Keratinocyte (primary cell): ENCODE measurements around the gene SMPD3. TPM values are rescaled to one million over a fixed set of nuclear protein-coding genes. Genes with fewer than 3 reads are reported as not detected.
A peak's percentile ranks its signal among the peaks of the same experiment; 100 is the strongest.

Experiments used
- DNase-seq: peaks from one replicate; pipeline ENCODE4 v3.0.0-alpha.2; 2011; ENCODE audit warnings: low read depth, missing footprints, low spot score
- FAIRE-seq: peaks from 2 replicates; lab custom pipeline; 2011; peaks lifted over from hg19 to GRCh38; lab: Jason Lieb, UNC
- H2AFZ ChIP-seq: 2 replicates; pipeline ENCODE4 v1.6.0; 2012; ENCODE audit warnings: low read length, control low read depth, inconsistent platforms; ENCODE audit not compliant: control insufficient read depth
- H3K27ac ChIP-seq: 2 replicates; pipeline ENCODE4 v1.5.1; 2011; ENCODE audit warnings: low read length; ENCODE audit not compliant: control insufficient read depth, insufficient read depth
- H3K27me3 ChIP-seq: 3 replicates; pipeline ENCODE4 v1.6.0; 2011; ENCODE audit warnings: low read length; ENCODE audit not compliant: control insufficient read depth, insufficient read depth; ENCODE audit errors: extremely low read depth
- H3K36me3 ChIP-seq, 2 experiments: 2 replicates in 1 of 2; 3 replicates in 1 of 2; pipeline ENCODE4 v1.5.1; 2011; ENCODE audit warnings: low read length in 2 of 2, mild to moderate bottlenecking in 1 of 2; ENCODE audit not compliant: control insufficient read depth in 2 of 2, insufficient read depth in 2 of 2; ENCODE audit errors: extremely low read depth in 1 of 2
- H3K4me1 ChIP-seq: 3 replicates; pipeline ENCODE4 v1.5.1; 2011; ENCODE audit warnings: low read length; ENCODE audit not compliant: control insufficient read depth, insufficient read depth; ENCODE audit errors: extremely low read depth
- H3K4me2 ChIP-seq: 3 replicates; pipeline ENCODE4 v1.6.0; 2011; ENCODE audit warnings: low read depth, low read length; ENCODE audit not compliant: control insufficient read depth, insufficient read depth; ENCODE audit errors: extremely low read depth
- H3K4me3 ChIP-seq, 3 experiments: fragments of 200-600 bp in 1 of 3; sonication (generic) in 1 of 3; 2 replicates in 2 of 3; 3 replicates in 1 of 3; pipeline ENCODE4 v1.5.1; 2011 to 2016; ENCODE audit warnings: low read length in 3 of 3, mild to moderate bottlenecking in 3 of 3, control low read depth in 2 of 3, inconsistent platforms in 1 of 3, low read depth in 1 of 3, mixed read lengths in 1 of 3, mixed run types in 1 of 3, moderate library complexity in 1 of 3; ENCODE audit not compliant: control insufficient read depth in 2 of 3, insufficient read depth in 2 of 3; ENCODE audit errors: extremely low read depth in 1 of 3
- H3K79me2 ChIP-seq: 2 replicates; pipeline ENCODE4 v1.6.0; 2012; ENCODE audit warnings: low read length; ENCODE audit not compliant: control insufficient read depth, insufficient read depth
- H3K9ac ChIP-seq: 3 replicates; pipeline ENCODE4 v1.6.0; 2011; ENCODE audit warnings: low read length; ENCODE audit not compliant: control insufficient read depth, insufficient read depth; ENCODE audit errors: extremely low read depth
- H3K9me1 ChIP-seq: 3 replicates; pipeline ENCODE4 v1.6.0; 2011; ENCODE audit warnings: low read length; ENCODE audit not compliant: control insufficient read depth, insufficient read depth; ENCODE audit errors: extremely low read depth
- H3K9me3 ChIP-seq: 2 replicates; pipeline ENCODE4 v1.5.1; 2012; ENCODE audit warnings: low read depth, low read length; ENCODE audit not compliant: control insufficient read depth
- H4K20me1 ChIP-seq: 3 replicates; pipeline ENCODE4 v1.6.0; 2011; ENCODE audit warnings: low read length; ENCODE audit not compliant: control insufficient read depth, insufficient read depth; ENCODE audit errors: extremely low read depth
- EZH2 ChIP-seq: IDR thresholded peaks from one replicate; pipeline ENCODE4 v1.6.1; 2012; ENCODE audit warnings: inconsistent platforms, mild to moderate bottlenecking, low read length, moderate library complexity
- dilution Hi-C: fragments of 300-500 bp; cut with MboI; formaldehyde crosslinking; loops from one replicate; pipeline ENCODE4 v1.7.0; 2020; ENCODE audit warnings: low sequenced_read_pairs; ENCODE audit not compliant: extremely low pct_ligation_motif_present
- polyA plus RNA-seq, 5 experiments: library from polyadenylated mRNA; depleted of rRNA in 3 of 5; stranded (reverse) in 3 of 5; stranded (forward) in 1 of 5; unstranded in 1 of 5; fragments of >200 nt; gene quantifications; 1 replicate in 1 of 5; 2 replicates in 3 of 5; 3 replicates in 1 of 5; pipeline versions ENCODE4 v1.2.1 to v1.2.3, GENCODE V29; 2011 to 2012; ENCODE audit warnings: missing spikeins in 2 of 5, low read depth in 1 of 5, low replicate concordance in 1 of 5
- TF ChIP-seq, protein P1 (sequence below), 3 experiments: IDR thresholded peaks in 1 of 3; conservative IDR thresholded peaks in 1 of 3; optimal IDR thresholded peaks in 1 of 3; 2 replicates in 2 of 3; 3 replicates in 1 of 3; pipeline versions ENCODE3 to v1.5.1; 2011; ENCODE audit warnings: low read length in 3 of 3, mild to moderate bottlenecking in 3 of 3, moderate library complexity in 2 of 3, control low read depth in 1 of 3, inconsistent platforms in 1 of 3; ENCODE audit not compliant: insufficient read depth in 2 of 3; ENCODE audit errors: extremely low read depth in 1 of 3

The SMPD3 gene
- polyA plus RNA-seq, 1 donor (not counting 4 experiments of a cell fraction or from before 2014, with no cell fraction given), result 0.34 TPM

DNA sequence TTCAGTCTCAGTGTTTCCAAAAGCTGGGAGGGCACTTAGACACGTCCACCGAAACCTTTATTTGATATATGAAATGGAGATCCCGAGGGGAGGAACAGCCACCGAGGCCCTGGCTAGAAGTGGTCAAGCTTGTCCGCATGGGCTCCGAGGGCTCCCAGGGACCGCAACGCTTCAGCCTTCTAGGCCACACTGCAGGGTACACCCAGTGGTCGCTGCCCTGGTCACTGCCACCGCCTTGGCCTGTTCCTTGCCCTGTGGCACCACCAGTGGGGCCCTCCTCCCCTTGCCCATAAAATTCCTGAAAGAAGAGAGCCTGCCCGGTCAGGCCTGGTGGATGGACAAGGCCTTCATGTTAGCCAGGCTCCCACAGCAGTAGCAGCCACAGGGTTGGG lies 43.8 kb upstream of the SMPD3 start:
- H3K27ac ChIP-seq, result no peak overlapping the region
- no peaks in the 10 kb centered on the region for H4K20me1 ChIP-seq
- no peaks in the 10 kb centered on the region for H3K36me3 ChIP-seq
- FAIRE-seq (no peak), DNase-seq (no peak)
- peaks cover under 1% of the 10 kb centered on the region for H3K27me3 ChIP-seq
- H3K9me3 ChIP-seq, result no peaks in the 10 kb centered on the region
- no peak overlapping the region for H2AFZ ChIP-seq
- peaks cover 2% of the 10 kb centered on the region for H3K9me1 ChIP-seq
- no peak for TF ChIP-seq EZH2
- TF ChIP-seq, protein P1, sequence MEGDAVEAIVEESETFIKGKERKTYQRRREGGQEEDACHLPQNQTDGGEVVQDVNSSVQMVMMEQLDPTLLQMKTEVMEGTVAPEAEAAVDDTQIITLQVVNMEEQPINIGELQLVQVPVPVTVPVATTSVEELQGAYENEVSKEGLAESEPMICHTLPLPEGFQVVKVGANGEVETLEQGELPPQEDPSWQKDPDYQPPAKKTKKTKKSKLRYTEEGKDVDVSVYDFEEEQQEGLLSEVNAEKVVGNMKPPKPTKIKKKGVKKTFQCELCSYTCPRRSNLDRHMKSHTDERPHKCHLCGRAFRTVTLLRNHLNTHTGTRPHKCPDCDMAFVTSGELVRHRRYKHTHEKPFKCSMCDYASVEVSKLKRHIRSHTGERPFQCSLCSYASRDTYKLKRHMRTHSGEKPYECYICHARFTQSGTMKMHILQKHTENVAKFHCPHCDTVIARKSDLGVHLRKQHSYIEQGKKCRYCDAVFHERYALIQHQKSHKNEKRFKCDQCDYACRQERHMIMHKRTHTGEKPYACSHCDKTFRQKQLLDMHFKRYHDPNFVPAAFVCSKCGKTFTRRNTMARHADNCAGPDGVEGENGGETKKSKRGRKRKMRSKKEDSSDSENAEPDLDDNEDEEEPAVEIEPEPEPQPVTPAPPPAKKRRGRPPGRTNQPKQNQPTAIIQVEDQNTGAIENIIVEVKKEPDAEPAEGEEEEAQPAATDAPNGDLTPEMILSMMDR (optimal IDR thresholded peaks at IDR 0.05 in 1 of 3, IDR thresholded peaks at IDR 0.05 in 1 of 3, conservative IDR thresholded peaks at IDR 0.05 in 1 of 3; ENCODE audit: extremely low read depth in 1 of 3, insufficient read depth in 2 of 3, low read length in 3 of 3), result no peak
- no peak overlapping the region for H3K9ac ChIP-seq
- dilution Hi-C loops, result no loop called here
- no peak overlapping the region for H3K4me3 ChIP-seq
- peaks cover 46% of the 10 kb centered on the region for H3K4me1 ChIP-seq
- no peaks in the 10 kb centered on the region for H3K79me2 ChIP-seq
- H3K4me2 ChIP-seq, result no peak overlapping the region

GRCh38 chr16:68491576-68491950 lies 43.3 kb upstream of the SMPD3 start:
- H3K4me3 ChIP-seq, result no peak overlapping the region
- no peaks in the 10 kb centered on the region for H3K9me3 ChIP-seq
- dilution Hi-C loops, result no loop called here
- peak overlapping the region; percentile 8 for H3K27ac ChIP-seq
- peaks cover 41% of the 10 kb centered on the region for H3K4me1 ChIP-seq
- DNase-seq, result no peak
- peaks cover 2% of the 10 kb centered on the region for H3K9me1 ChIP-seq
- peaks cover 6% of the 10 kb centered on the region for H3K27me3 ChIP-seq
- no peak for TF ChIP-seq EZH2
- TF ChIP-seq, protein P1 (optimal IDR thresholded peaks at IDR 0.05 in 1 of 3, IDR thresholded peaks at IDR 0.05 in 1 of 3, conservative IDR thresholded peaks at IDR 0.05 in 1 of 3; ENCODE audit: extremely low read depth in 1 of 3, insufficient read depth in 2 of 3, low read length in 3 of 3), result no peak
- no peaks in the 10 kb centered on the region for H3K36me3 ChIP-seq
- H3K4me2 ChIP-seq, result peak overlapping the region; percentile 46
- no peaks in the 10 kb centered on the region for H3K79me2 ChIP-seq
- no peak overlapping the region for H2AFZ ChIP-seq
- FAIRE-seq, result no peak
- no peaks in the 10 kb centered on the region for H4K20me1 ChIP-seq
- peak overlapping the region; percentile 12 for H3K9ac ChIP-seq
